ENCODE measurements around the gene PPM1H.

PPM1H gene

GRCh38 chr12:62613081-62613480, 321.9 kb downstream of the PPM1H start:
- no peak overlapping the region for H3K4me3 ChIP-seq (ENCODE audit: low read length)
- no peak for TF ChIP-seq ZNF274 (IDR thresholded peaks at IDR 0.05; ENCODE audit: low read depth, low read length)

- TF ChIP-seq ZNF274 (IDR thresholded peaks at IDR 0.05; ENCODE audit: low read depth, low read length) = no peak
- no peak overlapping the region for H3K4me3 ChIP-seq (ENCODE audit: low read length)
These were observed 328.3 kb downstream of the PPM1H start for GRCh38 chr12:62606654-62607053.

- no peak overlapping the region for H3K4me3 ChIP-seq (ENCODE audit: low read length)
- TF ChIP-seq ZNF274 (IDR thresholded peaks at IDR 0.05; ENCODE audit: low read depth, low read length) = no peak
These were observed 329.0 kb downstream of the PPM1H start for GRCh38 chr12:62605981-62606380.

- TF ChIP-seq ZNF274 (IDR thresholded peaks at IDR 0.05; ENCODE audit: low read depth, low read length) = no peak
These were observed 330.1 kb downstream of the PPM1H start for GRCh38 chr12:62604871-62605270.

GRCh38 chr12:62604373-62604772, 330.6 kb downstream of the PPM1H start:
- no peak for TF ChIP-seq ZNF274 (IDR thresholded peaks at IDR 0.05; ENCODE audit: low read depth, low read length)
- H3K4me3 ChIP-seq (ENCODE audit: low read length) = peak overlapping the region; percentile 77; the same call in 1 of the 2 replicates

More at GRCh38 chr12:62604871-62605270, 330.1 kb downstream of the PPM1H start:
- peak overlapping the region; percentile 77 for H3K4me3 ChIP-seq (ENCODE audit: low read length)

- peak overlapping the region; percentile 77 for H3K4me3 ChIP-seq (ENCODE audit: low read length)
- TF ChIP-seq ZNF274 (IDR thresholded peaks at IDR 0.05; ENCODE audit: low read depth, low read length) = no peak
These were observed 331.2 kb downstream of the PPM1H start for GRCh38 chr12:62603811-62604098.

GRCh38 chr12:62603061-62603810, 331.7 kb downstream of the PPM1H start:
- no peak for TF ChIP-seq ZNF274 (IDR thresholded peaks at IDR 0.05; ENCODE audit: low read depth, low read length)
- peak overlapping the region; percentile 77 for H3K4me3 ChIP-seq (ENCODE audit: low read length)

- peak overlapping the region; percentile 77 for H3K4me3 ChIP-seq (ENCODE audit: low read length)
- no peak for TF ChIP-seq ZNF274 (IDR thresholded peaks at IDR 0.05; ENCODE audit: low read depth, low read length)
These were observed 332.5 kb downstream of the PPM1H start for GRCh38 chr12:62602255-62603060.

- peak overlapping the region; percentile 77 for H3K4me3 ChIP-seq (ENCODE audit: low read length)
- no peak for TF ChIP-seq ZNF274 (IDR thresholded peaks at IDR 0.05; ENCODE audit: low read depth, low read length)
These were observed 333.2 kb downstream of the PPM1H start for GRCh38 chr12:62601765-62602164.

GRCh38 chr12:62599854-62600437, 335.0 kb downstream of the PPM1H start:
- no peak for TF ChIP-seq ZNF274 (IDR thresholded peaks at IDR 0.05; ENCODE audit: low read depth, low read length)
- no peak overlapping the region for H3K4me3 ChIP-seq (ENCODE audit: low read length)

GRCh38 chr12:62598846-62599245, 336.1 kb downstream of the PPM1H start:
- TF ChIP-seq ZNF274 (IDR thresholded peaks at IDR 0.05; ENCODE audit: low read depth, low read length) = no peak
- H3K4me3 ChIP-seq (ENCODE audit: low read length) = no peak overlapping the region

GRCh38 chr12:62597253-62597652, 337.7 kb downstream of the PPM1H start:
- TF ChIP-seq ZNF274 (IDR thresholded peaks at IDR 0.05; ENCODE audit: low read depth, low read length) = no peak
- H3K4me3 ChIP-seq (ENCODE audit: low read length) = no peak overlapping the region

Data from GM08714 (cell line).